GM19372 (cell line): ENCODE measurements around the gene CABP7.

ENCODE experiments used
- ATAC-seq: cut with Tn5 transposase; IDR thresholded peaks from one replicate; pipeline ENCODE4 v1.9.1; 2021; ENCODE audit warnings: mild to moderate bottlenecking, low read depth, moderate library complexity; ENCODE audit not compliant: unreplicated experiment

CABP7 gene

GRCh38 chr22:29722151-29722550 lies 2.3 kb downstream of the CABP7 start:
- ATAC-seq = no peak

- no peak for ATAC-seq
These were observed 2.8 kb downstream of the CABP7 start for GRCh38 chr22:29722587-29722986.

- ATAC-seq = no peak
These were observed 4.0 kb downstream of the CABP7 start for GRCh38 chr22:29723766-29724165.

GRCh38 chr22:29724843-29725242 lies 5.0 kb downstream of the CABP7 start:
- ATAC-seq = no peak

GRCh38 chr22:29726106-29726505 lies 6.3 kb downstream of the CABP7 start:
- ATAC-seq = no peak

- ATAC-seq = no peak
These were observed 6.8 kb downstream of the CABP7 start for GRCh38 chr22:29726512-29727130.

GRCh38 chr22:29727131-29727523 lies 7.3 kb downstream of the CABP7 start:
- ATAC-seq = no peak

- no peak for ATAC-seq
These were observed 9.4 kb downstream of the CABP7 start for GRCh38 chr22:29729161-29729560.

GRCh38 chr22:29731058-29731850 lies 11.5 kb downstream of the CABP7 start:
- ATAC-seq = no peak

GRCh38 chr22:29732883-29733282 lies 13.1 kb downstream of the CABP7 start:
- ATAC-seq = no peak

- no peak for ATAC-seq
These were observed 13.8 kb downstream of the CABP7 start for GRCh38 chr22:29733362-29734201.

GRCh38 chr22:29734406-29734805 lies 14.6 kb downstream of the CABP7 start:
- ATAC-seq = no peak

- no peak for ATAC-seq
These were observed 15.0 kb downstream of the CABP7 start for GRCh38 chr22:29734838-29735237.

GRCh38 chr22:29735416-29735815 lies 15.6 kb downstream of the CABP7 start:
- no peak for ATAC-seq

- no peak for ATAC-seq
These were observed 17.7 kb downstream of the CABP7 start for GRCh38 chr22:29737251-29738117.

- ATAC-seq = no peak
These were observed 18.5 kb downstream of the CABP7 start for GRCh38 chr22:29738118-29738815.

GRCh38 chr22:29739346-29739875 lies 19.6 kb downstream of the CABP7 start:
- ATAC-seq = no peak

- no peak for ATAC-seq
These were observed 20.4 kb downstream of the CABP7 start for GRCh38 chr22:29740216-29740615.

- no peak for ATAC-seq
These were observed 22.1 kb downstream of the CABP7 start for GRCh38 chr22:29741926-29742325.
